ENCODE data around the gene NFKBIB.
"Not testable (repeated sequence)": the region's sequence is repeated elsewhere in the genome, so short reads cannot be mapped to it uniquely, and the experiment has no call there.

The NFKBIB gene

GRCh38 chr19:38875656-38876395 is 23.9 kb upstream of the NFKBIB start:
- no peak for DNase-seq (ENCODE audit: low read depth)

- peak; percentile 68 for DNase-seq (ENCODE audit: low read depth)
Measured at GRCh38 chr19:38877781-38878574, 21.8 kb upstream of the NFKBIB start, which contains the start of gene RINL. TSS of gene RINL (minus strand) at chr19:38878275. CDS start at chr19:38876742, 1,533 bp downstream.

- no peak for DNase-seq (ENCODE audit: low read depth)
Measured at GRCh38 chr19:38878575-38879399, 21.0 kb upstream of the NFKBIB start.

GRCh38 chr19:38879400-38879751 is 20.4 kb upstream of the NFKBIB start:
- DNase-seq (ENCODE audit: low read depth): no peak

GRCh38 chr19:38880076-38880881 is 19.5 kb upstream of the NFKBIB start:
- no peak for DNase-seq (ENCODE audit: low read depth)

- DNase-seq (ENCODE audit: low read depth): no peak
Measured at GRCh38 chr19:38880882-38881609, 18.7 kb upstream of the NFKBIB start.

GRCh38 chr19:38883286-38883685 is 16.5 kb upstream of the NFKBIB start:
- DNase-seq (ENCODE audit: low read depth): no peak

- DNase-seq (ENCODE audit: low read depth): not testable (repeated sequence)
Measured at GRCh38 chr19:38884691-38885090, 15.1 kb upstream of the NFKBIB start.

- DNase-seq (ENCODE audit: low read depth): no peak
Measured at GRCh38 chr19:38888876-38889275, 10.9 kb upstream of the NFKBIB start.

- DNase-seq (ENCODE audit: low read depth): no peak
Measured at GRCh38 chr19:38889803-38890202, 10.0 kb upstream of the NFKBIB start.

- DNase-seq (ENCODE audit: low read depth): no peak
Measured at GRCh38 chr19:38890686-38891085, 9.1 kb upstream of the NFKBIB start.

- no peak for DNase-seq (ENCODE audit: low read depth)
Measured at GRCh38 chr19:38891771-38892170, 8.0 kb upstream of the NFKBIB start.

GRCh38 chr19:38892841-38893240 is 6.9 kb upstream of the NFKBIB start:
- no peak for DNase-seq (ENCODE audit: low read depth)

GRCh38 chr19:38893341-38893771 is 6.4 kb upstream of the NFKBIB start:
- DNase-seq (ENCODE audit: low read depth): no peak

GRCh38 chr19:38894968-38895367 is 4.8 kb upstream of the NFKBIB start:
- DNase-seq (ENCODE audit: low read depth): no peak

- DNase-seq (ENCODE audit: low read depth): no peak
Measured at GRCh38 chr19:38898788-38899446, 852 bp upstream of the NFKBIB start.

- no peak for DNase-seq (ENCODE audit: low read depth)
Measured at GRCh38 chr19:38900202-38900629, 447 bp downstream of the NFKBIB start.

- DNase-seq (ENCODE audit: low read depth): no peak
Measured at GRCh38 chr19:38900743-38901190, 998 bp downstream of the NFKBIB start.

GRCh38 chr19:38901683-38902082 is 1.9 kb downstream of the NFKBIB start:
- DNase-seq (ENCODE audit: low read depth): no peak
